Adipose tissue (tissue), 3 donors: ENCODE data around the gene GTF2H4. TPM values are rescaled to one million over a fixed set of nuclear protein-coding genes. Genes with fewer than 3 reads are reported as not detected.
"Not testable (repeated sequence)": the region's sequence is repeated elsewhere in the genome, so short reads cannot be mapped to it uniquely, and the experiment has no call there.

Experiments
- H3K27ac ChIP-seq: one replicate; pipeline ENCODE4 v1.5.1; 2013; ENCODE audit warnings: low read depth, low read length
- WGBS, 3 donors: extraction: QIAGEN DNeasy Blood & Tissue Kit; methylation state at CpG; one replicate each; pipeline ENCODE4 v1.1.7; 2013; 5-methylcytosine and 5-hydroxymethylcytosine counted together
- polyA plus RNA-seq, 3 donors: library from polyadenylated mRNA; stranded (reverse); fragments of 200-250 nt; gene quantifications; one replicate each; pipeline ENCODE4 v1.2.3, GENCODE V29; 2013
- donor health status: healthy with polysubstance abuse.
- donor health status: Bipolar disorder and iron deficiency.
- donor health status: healthy.

Gene GTF2H4
- polyA plus RNA-seq, 3 donors = 15.5 to 35.9 (median 16.5) TPM

DNA sequence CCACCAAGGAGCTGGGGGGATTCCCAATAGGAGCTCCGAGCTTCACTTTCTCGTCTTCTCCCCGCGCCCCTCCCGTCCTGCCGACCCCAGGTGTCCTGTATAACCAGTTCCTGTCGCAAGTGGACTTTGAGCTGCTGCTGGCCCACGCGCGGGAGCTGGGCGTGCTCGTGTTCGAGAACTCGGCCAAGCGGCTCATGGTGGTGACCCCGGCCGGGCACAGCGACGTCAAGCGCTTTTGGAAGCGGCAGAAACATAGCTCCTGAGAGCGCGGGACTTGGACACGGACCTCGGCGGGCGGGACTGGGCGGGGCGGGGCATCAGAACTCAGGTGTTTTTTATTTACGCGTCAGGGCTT lies 5.7 kb downstream of the GTF2H4 start:
- 0 to 11% (median 10%) methylated on average over 28 to 31 of the region's 31 CpGs for WGBS, 3 donors
- no peak overlapping the region for H3K27ac ChIP-seq

DNA sequence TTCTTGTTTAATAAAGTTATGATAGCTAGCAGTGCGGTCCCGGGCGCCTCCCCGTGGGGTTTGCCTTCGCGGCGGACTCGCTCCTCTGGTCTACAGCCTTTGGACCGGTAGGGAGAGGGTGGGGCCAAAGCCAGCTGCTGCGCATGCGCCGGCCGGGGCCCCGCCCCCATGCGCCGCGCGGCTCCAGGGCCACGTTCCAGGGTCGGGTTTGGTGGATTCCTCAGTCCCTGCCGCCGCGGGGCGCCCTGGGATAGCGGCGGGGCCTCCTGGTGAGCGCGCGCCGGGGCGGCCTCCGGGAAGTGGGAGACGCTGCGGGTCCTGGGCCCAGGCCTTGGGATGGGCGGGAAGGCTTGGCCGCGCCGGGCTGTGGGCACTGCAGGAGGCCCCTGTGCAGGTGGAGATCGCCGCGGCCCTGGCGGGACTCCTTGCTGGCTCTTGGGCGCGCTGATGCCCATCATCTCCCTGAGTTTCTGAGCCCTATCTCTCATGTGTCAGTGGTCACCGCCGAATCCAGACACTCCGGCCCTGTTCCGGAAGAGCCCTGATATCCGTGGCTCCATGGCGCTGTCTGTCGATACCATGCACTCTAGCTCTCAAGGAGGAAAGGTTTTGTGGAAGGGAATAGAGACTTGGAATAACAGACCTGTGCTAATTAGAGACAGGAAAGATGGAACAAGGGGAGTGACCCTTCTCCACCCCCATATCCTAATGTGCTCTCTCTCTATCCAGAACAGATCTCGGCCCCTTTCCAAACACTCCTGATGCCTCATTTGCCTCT lies 6.3 kb downstream of the GTF2H4 start, which contains the start of gene VARS2:
Gene VARS2 (plus strand): TSS at position 163 of the 778 bp plus-strand sequence. CDS start 599 bp downstream, at position 762.
- WGBS, 3 donors = 0 to 1% (median 1%) methylated on average over 50 to 52 of the region's 52 CpGs

DNA sequence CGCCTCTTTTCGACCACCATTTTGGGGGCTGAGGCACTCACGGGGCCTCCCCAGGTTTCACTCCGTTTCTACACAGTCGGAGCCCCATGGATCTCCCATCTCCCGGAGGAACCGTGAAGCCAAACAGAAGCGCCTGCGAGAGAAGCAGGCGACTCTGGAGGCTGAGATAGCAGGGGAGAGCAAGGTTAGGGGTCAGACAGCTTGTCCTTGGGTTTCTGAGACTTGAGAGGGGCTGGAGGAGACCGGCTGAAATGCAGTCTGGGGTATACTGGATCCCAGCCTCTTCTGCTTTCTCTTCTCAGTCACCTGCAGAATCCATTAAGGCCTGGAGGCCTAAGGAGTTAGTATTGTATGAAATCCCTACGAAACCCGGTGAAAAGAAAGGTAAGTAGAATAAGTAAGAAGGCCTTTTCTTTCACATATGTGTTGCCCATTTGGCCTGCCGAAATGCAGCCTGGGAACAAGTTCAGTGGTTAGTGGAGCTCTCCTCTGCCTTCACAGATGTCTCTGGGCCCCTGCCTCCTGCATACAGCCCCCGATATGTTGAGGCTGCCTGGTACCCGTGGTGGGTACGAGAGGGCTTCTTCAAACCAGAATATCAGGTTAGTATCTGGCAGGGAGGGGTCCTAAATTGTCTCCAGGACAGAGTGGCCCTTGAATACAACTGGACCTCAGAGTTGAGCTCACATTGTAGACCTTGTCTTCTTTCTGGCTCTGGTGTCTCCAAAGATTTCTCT lies 7.0 kb downstream of the GTF2H4 start:
- 26 to 47% (median 28%) methylated on average over 17 of the region's 17 CpGs for WGBS, 3 donors
- peak overlapping the region; percentile 29 for H3K27ac ChIP-seq

More for the DNA sequence above, 6.3 kb downstream of the GTF2H4 start, which contains the start of gene VARS2:
- H3K27ac ChIP-seq = peak within 1 kb of the TSS; percentile 29

DNA sequence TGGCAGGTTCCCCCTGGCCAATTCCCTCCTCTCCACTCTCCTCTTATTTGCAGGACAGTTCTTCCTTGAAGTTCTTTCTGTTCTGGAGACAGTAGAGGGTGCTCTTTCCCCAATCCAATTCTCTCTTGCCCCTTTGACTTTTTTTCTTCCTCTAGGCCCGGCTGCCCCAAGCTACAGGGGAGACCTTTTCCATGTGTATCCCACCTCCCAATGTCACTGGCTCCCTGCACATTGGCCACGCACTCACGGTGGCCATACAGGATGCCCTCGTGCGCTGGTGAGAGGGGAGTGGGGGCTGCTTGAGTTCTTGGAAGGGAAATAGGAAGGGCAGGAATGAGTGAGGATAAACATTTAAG lies 7.6 kb downstream of the GTF2H4 start:
- H3K27ac ChIP-seq = no peak overlapping the region
- 7 to 23% (median 15%) methylated on average over 5 of the region's 5 CpGs for WGBS, 3 donors

DNA sequence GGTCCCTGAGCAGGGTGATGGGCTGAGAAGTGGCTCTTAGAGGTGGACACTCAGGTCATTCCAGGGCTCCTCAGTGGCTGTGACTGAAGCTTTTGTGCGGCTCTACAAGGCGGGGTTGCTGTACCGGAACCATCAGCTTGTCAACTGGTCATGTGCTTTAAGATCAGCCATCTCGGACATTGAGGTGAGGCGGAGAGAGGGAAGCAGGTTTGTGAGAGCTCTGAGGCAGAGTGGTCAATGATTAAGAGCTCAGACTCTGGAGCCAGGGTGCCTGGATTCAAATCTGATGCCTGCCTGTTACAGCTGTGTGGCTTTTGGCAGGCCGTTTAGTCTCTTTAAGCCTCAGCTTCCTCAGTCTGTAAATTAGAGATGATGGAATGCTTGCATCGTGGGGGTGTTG lies 9.0 kb downstream of the GTF2H4 start:
- H3K27ac ChIP-seq = no peak overlapping the region
- 93 to 94% (median 93%) methylated on average over 7 of the region's 7 CpGs for WGBS, 3 donors

DNA sequence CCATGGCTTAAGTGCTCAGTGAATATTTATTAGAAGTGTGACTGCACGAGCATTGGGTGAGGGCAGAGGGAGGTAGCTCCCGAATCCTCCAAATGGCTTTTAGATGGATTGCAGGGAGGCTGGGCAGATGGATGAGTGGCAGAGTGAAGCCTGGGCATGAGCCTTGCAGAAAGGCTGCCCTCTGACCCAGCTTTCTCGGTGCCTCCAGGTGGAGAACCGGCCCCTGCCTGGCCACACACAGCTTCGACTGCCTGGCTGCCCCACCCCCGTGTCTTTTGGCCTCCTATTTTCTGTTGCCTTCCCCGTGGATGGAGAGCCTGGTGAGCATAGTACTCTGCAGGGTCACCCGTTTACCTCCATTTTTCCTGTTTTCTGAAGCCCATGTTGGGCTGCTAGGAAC lies 9.5 kb downstream of the GTF2H4 start:
- no peak overlapping the region for H3K27ac ChIP-seq
- 90 to 91% (median 90%) methylated on average over 8 of the region's 8 CpGs for WGBS, 3 donors

DNA sequence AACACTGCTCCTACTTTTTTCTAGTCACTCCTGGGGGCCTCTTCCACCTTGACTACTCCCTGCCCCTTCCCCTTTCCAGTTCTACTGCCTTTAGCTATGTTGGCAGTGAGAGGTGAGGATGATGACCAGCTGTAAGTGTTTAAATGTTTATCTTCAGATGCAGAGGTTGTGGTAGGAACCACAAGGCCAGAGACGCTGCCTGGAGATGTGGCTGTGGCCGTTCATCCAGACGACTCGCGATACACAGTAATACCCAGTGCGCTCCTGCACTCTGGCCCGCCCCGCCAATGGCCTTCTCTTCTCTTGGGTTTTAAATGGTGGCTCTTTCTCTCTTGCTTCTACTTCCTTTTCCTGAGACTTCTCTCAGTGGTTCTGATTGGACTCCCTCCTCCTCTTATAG lies 10.7 kb downstream of the GTF2H4 start:
- 79 to 93% (median 89%) methylated on average over 8 of the region's 8 CpGs for WGBS, 3 donors
- H3K27ac ChIP-seq = no peak overlapping the region

DNA sequence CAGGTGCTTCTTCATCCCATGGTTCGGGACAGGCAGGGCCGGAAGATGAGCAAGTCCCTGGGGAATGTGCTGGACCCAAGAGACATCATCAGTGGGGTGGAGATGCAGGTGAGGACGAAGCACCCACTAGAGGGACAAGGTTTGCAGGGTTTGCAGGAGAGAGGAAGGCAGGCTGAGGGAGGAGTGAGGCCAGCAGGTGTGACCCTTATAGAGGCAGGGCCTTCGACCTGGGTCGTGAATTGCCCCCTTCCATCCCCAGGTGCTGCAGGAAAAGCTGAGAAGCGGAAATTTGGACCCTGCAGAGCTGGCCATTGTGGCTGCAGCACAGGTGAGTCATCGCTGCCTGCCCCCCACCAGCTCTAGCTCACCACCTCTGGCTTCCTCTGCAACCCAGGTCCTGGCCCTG lies 14.4 kb downstream of the GTF2H4 start:
- no peak overlapping the region for H3K27ac ChIP-seq
- WGBS, 3 donors = 84 to 92% (median 88%) methylated on average over 7 of the region's 7 CpGs

DNA sequence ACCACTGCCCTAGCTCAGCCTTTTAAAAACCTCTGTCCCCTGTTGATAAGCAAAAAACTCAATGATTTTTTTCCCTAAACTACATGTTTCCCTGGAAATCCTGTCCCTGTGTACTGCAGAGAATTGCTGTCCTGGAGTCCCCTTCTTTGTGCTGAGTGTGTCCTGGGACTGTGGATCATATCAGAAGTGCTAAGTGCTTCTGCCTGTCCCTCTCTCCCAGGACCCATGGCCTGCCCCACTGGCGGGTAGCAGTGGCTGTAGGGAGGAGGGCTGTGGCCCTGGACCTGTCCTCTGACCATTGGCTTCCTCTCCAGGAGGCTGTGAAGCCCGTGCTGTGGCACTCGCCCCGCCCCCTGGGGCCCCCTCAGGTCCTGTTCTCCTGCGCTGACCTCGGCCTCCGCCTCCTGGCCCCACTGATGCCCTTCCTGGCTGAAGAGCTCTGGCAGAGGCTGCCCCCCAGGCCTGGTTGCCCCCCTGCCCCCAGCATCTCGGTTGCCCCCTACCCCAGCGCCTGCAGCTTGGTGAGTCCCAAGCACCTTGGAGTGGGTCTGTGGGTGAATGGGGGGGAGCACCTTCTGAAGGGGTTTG lies 16.1 kb downstream of the GTF2H4 start:
- H3K27ac ChIP-seq = not testable (repeated sequence)
- 83 to 91% (median 89%) methylated on average over 7 to 9 of the region's 9 CpGs for WGBS, 3 donors

DNA sequence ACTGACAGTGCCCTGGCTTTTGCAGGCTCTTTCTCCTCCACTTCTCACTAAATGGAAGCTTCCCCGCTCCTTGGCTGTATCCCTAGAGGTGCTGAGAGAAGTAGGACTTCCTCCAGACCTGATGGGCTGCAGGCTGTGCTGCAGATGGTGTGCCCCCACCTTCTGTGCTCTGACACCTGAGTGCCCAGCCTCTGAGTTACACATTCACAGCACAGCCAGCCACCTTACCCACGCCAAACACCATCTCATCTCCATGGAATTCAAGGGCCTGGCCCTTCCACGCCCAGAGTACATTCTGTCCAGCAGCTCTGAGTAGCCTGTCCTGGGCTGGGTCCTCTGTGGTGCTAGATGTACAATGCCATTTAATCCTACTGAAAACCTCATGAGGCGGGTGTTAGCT lies 18.6 kb downstream of the GTF2H4 start:
- H3K27ac ChIP-seq = no peak overlapping the region
- 81 to 85% (median 84%) methylated on average over 4 of the region's 4 CpGs for WGBS, 3 donors

DNA sequence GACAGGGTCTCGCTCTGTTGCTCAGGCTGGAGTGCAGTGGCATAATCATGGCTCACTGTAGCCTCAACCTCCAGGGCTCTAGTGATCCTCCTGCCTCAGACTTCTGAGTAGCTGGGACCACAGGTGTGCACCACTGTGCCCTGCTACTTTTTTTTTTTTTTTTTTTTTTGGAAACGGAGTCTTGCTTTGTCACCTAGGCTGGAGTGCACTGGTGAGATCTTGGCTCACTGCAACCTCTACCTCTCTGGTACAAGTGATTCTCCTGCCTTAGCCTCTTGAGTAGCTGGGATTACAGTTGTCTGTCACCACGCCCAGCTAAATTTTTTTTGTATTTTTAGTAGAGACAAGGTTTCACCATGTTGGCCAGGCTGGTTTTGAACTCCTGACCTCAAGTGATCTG lies 19.1 kb downstream of the GTF2H4 start:
- not testable (repeated sequence) for H3K27ac ChIP-seq
- 90 to 99% (median 97%) methylated on average over 3 of the region's 3 CpGs for WGBS, 3 donors

DNA sequence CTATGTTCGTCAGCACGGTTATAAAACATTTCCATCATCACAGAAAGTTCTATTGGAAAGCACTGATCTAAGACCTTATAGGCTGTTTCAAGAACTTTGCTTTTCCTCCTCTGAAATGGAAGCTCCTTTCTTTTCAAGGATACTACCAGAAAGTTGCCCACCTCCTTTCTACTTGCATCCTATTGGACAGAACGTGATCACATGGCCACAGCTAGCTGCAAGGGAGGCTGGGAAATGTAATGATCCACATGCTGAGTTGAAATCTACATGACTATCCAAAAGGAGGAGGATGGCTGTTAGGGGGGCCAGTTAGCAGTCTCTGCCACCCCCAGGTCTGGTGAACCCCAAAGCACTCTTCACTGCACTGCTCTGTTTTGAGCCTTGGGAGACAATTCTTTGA lies 20.7 kb downstream of the GTF2H4 start:
- WGBS, 3 donors = 81 to 100% (median 95%) methylated on average over 3 of the region's 3 CpGs
- no peak overlapping the region for H3K27ac ChIP-seq

DNA sequence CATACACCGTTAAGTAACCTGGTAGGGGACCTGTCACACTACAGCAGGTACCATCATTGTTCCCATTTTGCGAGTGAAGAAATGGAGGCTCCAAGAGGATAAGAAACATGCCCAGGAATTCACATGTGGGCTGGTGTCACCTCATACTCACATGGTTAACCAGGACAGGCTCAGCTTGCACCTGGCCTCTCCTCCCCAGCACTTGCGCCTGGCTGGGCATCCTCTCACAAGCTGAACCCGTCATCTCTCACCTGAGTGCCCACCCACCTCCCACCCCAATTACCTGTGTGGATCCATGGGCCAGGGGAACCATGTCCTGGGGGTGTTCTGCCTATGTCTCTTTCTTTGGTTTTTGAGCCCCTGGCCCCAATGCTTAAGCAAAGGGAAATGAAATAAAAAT lies 22.5 kb downstream of the GTF2H4 start:
- WGBS, 3 donors = 79 to 95% (median 90%) methylated on average over 4 of the region's 4 CpGs
- no peak overlapping the region for H3K27ac ChIP-seq

DNA sequence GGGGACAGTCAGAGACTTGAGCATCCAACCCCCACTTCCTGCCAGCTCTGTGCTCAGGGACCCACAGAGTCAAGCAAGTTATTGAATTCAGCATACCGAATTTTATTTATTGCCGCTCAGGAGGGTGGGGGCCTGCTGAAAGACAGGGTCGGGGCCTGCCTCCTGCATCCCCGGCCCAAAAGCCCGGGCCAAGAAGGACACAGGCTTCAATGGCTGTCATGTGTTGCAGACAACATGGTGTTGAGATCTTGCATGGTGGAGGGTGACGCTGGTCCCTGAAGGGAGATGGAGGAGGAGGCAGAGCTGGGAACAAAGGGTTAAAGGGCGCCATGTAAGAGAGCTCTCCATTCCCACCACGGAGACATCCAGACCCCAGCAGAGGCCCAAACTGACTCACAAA lies 23.3 kb downstream of the GTF2H4 start:
- WGBS, 3 donors = 58 to 75% (median 66%) methylated on average over 8 of the region's 8 CpGs
- no peak overlapping the region for H3K27ac ChIP-seq

DNA sequence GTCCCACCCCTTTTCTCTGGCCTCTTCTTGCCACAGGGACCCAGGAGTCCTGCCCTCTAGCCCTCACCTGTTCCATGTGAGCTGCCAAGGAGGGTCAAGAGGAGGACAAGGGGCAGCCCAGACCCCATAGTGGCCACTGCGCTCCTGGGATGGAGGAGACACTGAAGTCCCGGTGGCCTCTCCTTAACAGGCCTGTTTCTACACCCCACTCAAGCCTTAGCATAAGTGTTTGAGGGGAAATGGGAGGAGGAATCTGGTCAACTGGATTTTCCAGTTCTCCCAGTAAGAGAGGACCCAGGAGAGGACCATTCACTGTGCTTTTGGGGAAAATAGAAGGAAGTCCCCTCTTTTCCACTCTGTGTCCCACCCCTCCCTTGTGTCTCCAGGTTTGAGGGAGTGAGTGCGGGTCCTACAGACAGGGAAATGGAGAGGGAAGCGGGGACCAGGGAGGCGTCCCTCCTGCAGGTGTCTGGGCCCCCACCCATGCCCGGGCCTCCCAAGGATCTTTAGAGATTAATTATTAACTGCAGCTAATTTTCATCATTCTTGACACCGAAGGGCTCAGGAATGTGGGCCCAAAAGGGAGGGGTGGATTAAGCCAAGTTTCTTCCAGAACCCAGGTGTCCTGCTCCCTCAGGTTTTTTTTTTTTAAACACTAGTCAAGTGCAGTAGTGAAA lies 24.1 kb downstream of the GTF2H4 start, which contains the start of gene SFTA2:
Gene SFTA2 (minus strand): TSS at position 202 of the 677 bp plus-strand sequence. CDS start 74 bp downstream, at position 128.
- whole genome bisulfite sequencing, 3 donors = 55 to 90% (median 90%) methylated on average over 7 of the region's 7 CpGs
- no peak within 1 kb of the TSS for H3K27ac ChIP-seq

DNA sequence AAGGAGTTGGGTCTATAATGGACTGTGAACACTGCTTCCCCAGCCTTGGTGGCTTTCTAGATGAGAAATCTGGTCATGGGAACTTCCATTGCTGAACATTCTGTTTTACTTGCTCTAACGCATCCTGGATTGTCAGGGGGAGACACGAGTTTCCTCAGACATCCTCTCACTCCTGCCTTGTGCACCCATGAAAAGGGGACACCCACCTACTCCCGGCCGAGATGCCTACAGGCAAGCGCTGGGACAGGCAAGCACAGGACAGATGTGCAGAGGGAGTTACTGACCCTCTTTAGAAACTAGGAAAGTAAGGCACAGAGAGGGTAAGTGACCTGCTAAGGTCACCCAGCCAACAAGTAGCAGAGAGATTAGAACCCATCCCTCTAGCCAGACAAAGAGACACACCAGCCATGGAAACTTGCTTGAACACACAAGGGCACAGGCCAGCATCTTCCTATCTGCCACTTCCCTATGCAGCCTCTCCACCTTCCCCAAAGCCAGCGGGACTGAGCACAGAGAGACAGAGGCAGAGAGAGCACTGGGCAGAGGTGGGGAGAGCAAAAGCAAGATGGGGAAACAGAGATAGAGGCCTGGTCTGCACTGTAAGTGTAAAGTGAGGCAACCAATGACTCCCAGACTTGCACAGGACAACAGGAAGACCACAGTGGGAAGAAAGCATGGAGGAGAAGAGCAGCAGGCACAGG lies 24.8 kb downstream of the GTF2H4 start:
- H3K27ac ChIP-seq = no peak overlapping the region
- 77 to 84% (median 82%) methylated on average over 6 of the region's 6 CpGs for WGBS, 3 donors

DNA sequence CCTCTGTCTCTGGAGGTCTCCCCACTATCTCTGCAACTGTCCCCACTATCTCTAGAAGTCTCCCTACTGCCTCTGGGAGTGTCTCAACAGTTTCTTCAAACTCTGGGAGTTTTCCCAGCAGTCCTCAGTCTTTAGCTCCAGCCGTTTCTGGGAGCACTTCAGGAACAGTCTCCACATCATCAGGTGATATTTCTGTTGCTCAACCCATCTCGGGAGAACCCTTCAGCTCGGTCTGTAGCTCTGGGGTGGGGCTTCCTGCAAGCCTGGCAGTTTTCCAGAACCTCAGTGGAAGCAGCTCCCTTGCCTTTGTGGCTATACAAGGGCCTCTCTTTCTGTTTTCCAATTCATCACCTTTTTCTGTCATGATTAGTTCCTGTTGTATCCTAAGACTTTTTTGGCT lies 27.0 kb downstream of the GTF2H4 start:
- WGBS, 3 donors = 14 to 42% (median 14%) methylated on average over 3 of the region's 3 CpGs
- no peak overlapping the region for H3K27ac ChIP-seq

DNA sequence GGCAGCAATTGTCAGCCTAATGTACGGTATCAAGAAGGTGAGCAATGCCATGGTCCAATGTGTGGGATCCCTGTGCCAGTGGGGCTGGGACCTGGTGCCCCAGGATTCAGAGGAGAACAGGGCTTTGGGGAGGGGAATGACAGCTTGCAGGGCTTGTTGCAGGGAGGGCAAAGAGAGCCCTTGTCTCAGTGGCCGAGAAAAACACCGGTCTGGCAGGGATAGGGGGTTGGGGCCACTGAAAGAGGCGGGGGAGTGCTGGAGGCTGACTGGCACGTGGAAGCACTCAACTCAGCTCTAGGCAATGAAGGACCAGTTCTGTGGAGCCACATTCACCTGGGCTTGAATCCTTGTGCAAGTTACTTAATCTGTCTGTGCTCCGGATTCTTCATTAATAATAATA lies 29.3 kb downstream of the GTF2H4 start:
- no peak overlapping the region for H3K27ac ChIP-seq
- WGBS, 3 donors = 85% methylated on average over 6 of the region's 6 CpGs
